DOHH2 (cell line): ENCODE measurements around the gene EIF4B.
A peak's percentile ranks its signal among the peaks of the same experiment; 100 is the strongest.

Source experiments
- H3F3A ChIP-seq: fragments of 200-600 bp; sonication (generic), shearing (Covaris generic); 2 replicates; pipeline ENCODE4 v1.6.0; 2016; ENCODE audit warnings: antibody characterized with exemption, mild to moderate bottlenecking; ENCODE audit not compliant: control insufficient read depth, insufficient read depth
- H3K27ac ChIP-seq: fragments of 200-600 bp; sonication (generic); 2 replicates; pipeline ENCODE4 v1.5.1; 2014; ENCODE audit warnings: low read depth, mild to moderate bottlenecking, low read length, moderate library complexity
- H3K27me3 ChIP-seq: fragments of 200-600 bp; sonication (generic); 2 replicates; pipeline ENCODE4 v1.6.1; 2014; ENCODE audit warnings: mild to moderate bottlenecking, low read length, mixed read lengths; ENCODE audit not compliant: control insufficient read depth
- H3K36me3 ChIP-seq: fragments of 200-600 bp; sonication (generic); 2 replicates; pipeline ENCODE4 v1.6.1; 2014; ENCODE audit warnings: mild to moderate bottlenecking, low read length, moderate library complexity, mixed read lengths; ENCODE audit not compliant: control insufficient read depth
- H3K4me1 ChIP-seq: fragments of 200-600 bp; sonication (generic); 2 replicates; pipeline ENCODE4 v1.6.1; 2014; ENCODE audit warnings: mild to moderate bottlenecking, low read length, mixed read lengths; ENCODE audit not compliant: control insufficient read depth
- H3K4me2 ChIP-seq: fragments of 200-600 bp; sonication (generic); 2 replicates; pipeline ENCODE4 v1.6.0; 2014; ENCODE audit warnings: mild to moderate bottlenecking, low read length, moderate library complexity
- H3K4me3 ChIP-seq: fragments of 200-600 bp; sonication (generic); 2 replicates; pipeline ENCODE4 v1.5.1; 2014; ENCODE audit warnings: mild to moderate bottlenecking, low read length, mixed read lengths
- H3K79me2 ChIP-seq: fragments of 200-600 bp; sonication (generic); 2 replicates; pipeline ENCODE4 v1.6.1; 2014; ENCODE audit warnings: mild to moderate bottlenecking, low read length, mixed read lengths; ENCODE audit not compliant: control insufficient read depth
- H3K9me2 ChIP-seq: fragments of 200-600 bp; sonication (generic); replicated peaks from 2 replicates; pipeline ENCODE4 v1.6.1; 2014; ENCODE audit warnings: mild to moderate bottlenecking, low read length, mixed read lengths; ENCODE audit not compliant: control insufficient read depth
- H3K9me3 ChIP-seq: fragments of 200-600 bp; sonication (generic); 2 replicates; pipeline ENCODE4 v1.6.1; 2014; ENCODE audit warnings: antibody characterized with exemption, low read length, mixed read lengths; ENCODE audit not compliant: control insufficient read depth, insufficient read depth
- H4K20me1 ChIP-seq: fragments of 200-600 bp; sonication (generic); 2 replicates; pipeline ENCODE4 v1.6.0; 2014; ENCODE audit warnings: low read depth, mild to moderate bottlenecking, antibody characterized with exemption, low read length, moderate library complexity; ENCODE audit not compliant: control insufficient read depth, insufficient read depth
- EZH2phosphoT487 ChIP-seq: fragments of 200-600 bp; sonication (generic); IDR thresholded peaks from 2 replicates; pipeline ENCODE4 v1.6.1; 2017; ENCODE audit warnings: borderline replicate concordance, mild to moderate bottlenecking, antibody characterized with exemption, low read length, moderate library complexity, mixed read lengths
- TF ChIP-seq, protein P1 (sequence below): fragments of 200-600 bp; sonication (generic); IDR thresholded peaks from one replicate; pipeline ENCODE4 v1.5.1; 2014; ENCODE audit warnings: antibody characterized with exemption, mild to moderate bottlenecking, low read depth, low read length; ENCODE audit not compliant: poor library complexity, severe bottlenecking

Gene EIF4B, protein sequence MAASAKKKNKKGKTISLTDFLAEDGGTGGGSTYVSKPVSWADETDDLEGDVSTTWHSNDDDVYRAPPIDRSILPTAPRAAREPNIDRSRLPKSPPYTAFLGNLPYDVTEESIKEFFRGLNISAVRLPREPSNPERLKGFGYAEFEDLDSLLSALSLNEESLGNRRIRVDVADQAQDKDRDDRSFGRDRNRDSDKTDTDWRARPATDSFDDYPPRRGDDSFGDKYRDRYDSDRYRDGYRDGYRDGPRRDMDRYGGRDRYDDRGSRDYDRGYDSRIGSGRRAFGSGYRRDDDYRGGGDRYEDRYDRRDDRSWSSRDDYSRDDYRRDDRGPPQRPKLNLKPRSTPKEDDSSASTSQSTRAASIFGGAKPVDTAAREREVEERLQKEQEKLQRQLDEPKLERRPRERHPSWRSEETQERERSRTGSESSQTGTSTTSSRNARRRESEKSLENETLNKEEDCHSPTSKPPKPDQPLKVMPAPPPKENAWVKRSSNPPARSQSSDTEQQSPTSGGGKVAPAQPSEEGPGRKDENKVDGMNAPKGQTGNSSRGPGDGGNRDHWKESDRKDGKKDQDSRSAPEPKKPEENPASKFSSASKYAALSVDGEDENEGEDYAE

DNA sequence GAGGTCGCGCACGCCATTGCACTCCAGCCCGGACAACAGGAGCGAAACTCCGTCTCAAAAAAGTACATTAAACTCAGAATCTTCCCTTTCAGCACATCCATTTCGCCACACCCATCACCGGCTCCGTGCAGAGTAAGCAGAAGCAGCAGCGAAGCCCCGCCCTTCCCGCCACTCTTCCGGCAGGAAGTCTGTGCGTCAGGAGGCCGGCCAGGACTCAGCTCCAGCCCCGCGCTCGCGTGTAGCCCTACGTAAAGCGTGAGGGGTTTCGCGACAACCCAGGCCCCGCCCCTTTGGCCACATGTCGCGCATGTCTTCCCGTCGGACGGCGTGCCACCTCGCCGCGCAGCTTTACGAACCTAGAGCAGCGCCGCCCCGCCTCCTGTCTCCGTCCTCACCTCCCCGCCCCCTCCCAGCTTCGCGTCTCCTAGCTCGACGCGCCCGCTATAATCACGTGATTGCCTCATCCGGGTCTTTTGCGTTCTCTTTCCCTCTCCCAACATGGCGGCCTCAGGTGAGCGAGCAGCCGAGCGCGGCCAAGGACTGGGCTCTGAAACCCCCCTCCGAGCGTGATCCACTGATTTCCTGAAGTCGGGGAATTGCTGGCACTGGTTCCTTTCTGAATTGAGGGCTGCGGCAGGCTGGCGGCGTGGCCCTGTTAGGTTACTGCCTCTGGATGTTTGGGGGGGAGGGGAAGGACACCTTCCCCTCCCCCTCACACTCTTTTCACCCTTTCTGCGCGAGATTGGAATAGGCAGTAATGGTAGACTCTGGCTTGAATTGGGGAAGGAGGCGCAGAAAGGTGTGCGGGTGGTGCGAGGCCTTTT lies at the start of gene EIF4B:
Gene EIF4B, plus strand, starts transcription at position 471 of the 824 bp plus-strand sequence. Its CDS starts 28 bp downstream, at position 499.
- Histone ChIP-seq H3K79me2 (peaks cover 58% of the 10 kb centered on the region), H4K20me1 (no peaks in the 10 kb centered on the region; the same call in none of the 2 replicates), H3K9me2 (no peaks in the 10 kb centered on the region), H3K36me3 (peaks cover 47% of the 10 kb centered on the region), H3F3A (peaks cover 17% of the 10 kb centered on the region), H3K9me3 (no peaks in the 10 kb centered on the region), H3K4me1 (peaks cover 45% of the 10 kb centered on the region), H3K27me3 (no peaks in the 10 kb centered on the region), H3K4me3 (peak within 1 kb of the TSS; percentile 91), H3K4me2 (peak within 1 kb of the TSS; percentile 93), H3K27ac (peak within 1 kb of the TSS; percentile 88)
- TF ChIP-seq EZH2phosphoT487 = no peak

DNA sequence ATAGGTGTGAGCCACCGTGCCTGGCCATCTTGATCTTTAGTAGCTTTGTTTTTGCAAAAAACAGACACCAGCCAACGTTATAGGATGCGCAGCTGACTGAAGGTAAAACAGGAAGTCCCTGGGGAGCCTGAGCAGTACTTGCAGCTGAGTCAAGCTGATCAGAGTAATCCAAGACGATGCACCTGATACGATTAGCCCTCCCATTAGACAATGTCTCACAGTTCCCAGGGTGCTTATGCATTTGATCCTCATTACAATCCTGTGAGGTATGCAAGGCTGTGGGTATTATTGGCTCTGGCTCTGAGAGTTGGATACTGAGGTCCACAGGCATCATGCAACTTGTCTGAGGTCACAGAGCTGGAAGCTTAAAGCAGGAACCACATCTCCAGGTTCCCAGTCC lies 49.3 kb upstream of the EIF4B start:
- no peak overlapping the region for H3K27ac ChIP-seq
- H3K27me3 ChIP-seq = no peaks in the 10 kb centered on the region
- H4K20me1 ChIP-seq = no peaks in the 10 kb centered on the region
- H3K4me2 ChIP-seq = no peak overlapping the region
- H3K4me3 ChIP-seq = no peak overlapping the region
- H3K9me3 ChIP-seq = no peaks in the 10 kb centered on the region
- TF ChIP-seq EZH2phosphoT487 = no peak
- TF ChIP-seq, protein P1, sequence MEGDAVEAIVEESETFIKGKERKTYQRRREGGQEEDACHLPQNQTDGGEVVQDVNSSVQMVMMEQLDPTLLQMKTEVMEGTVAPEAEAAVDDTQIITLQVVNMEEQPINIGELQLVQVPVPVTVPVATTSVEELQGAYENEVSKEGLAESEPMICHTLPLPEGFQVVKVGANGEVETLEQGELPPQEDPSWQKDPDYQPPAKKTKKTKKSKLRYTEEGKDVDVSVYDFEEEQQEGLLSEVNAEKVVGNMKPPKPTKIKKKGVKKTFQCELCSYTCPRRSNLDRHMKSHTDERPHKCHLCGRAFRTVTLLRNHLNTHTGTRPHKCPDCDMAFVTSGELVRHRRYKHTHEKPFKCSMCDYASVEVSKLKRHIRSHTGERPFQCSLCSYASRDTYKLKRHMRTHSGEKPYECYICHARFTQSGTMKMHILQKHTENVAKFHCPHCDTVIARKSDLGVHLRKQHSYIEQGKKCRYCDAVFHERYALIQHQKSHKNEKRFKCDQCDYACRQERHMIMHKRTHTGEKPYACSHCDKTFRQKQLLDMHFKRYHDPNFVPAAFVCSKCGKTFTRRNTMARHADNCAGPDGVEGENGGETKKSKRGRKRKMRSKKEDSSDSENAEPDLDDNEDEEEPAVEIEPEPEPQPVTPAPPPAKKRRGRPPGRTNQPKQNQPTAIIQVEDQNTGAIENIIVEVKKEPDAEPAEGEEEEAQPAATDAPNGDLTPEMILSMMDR = no peak
- no peaks in the 10 kb centered on the region for H3K79me2 ChIP-seq
- H3K36me3 ChIP-seq = no peaks in the 10 kb centered on the region
- no peaks in the 10 kb centered on the region for H3K9me2 ChIP-seq
- no peaks in the 10 kb centered on the region for H3F3A ChIP-seq
- peaks cover 4% of the 10 kb centered on the region for H3K4me1 ChIP-seq

DNA sequence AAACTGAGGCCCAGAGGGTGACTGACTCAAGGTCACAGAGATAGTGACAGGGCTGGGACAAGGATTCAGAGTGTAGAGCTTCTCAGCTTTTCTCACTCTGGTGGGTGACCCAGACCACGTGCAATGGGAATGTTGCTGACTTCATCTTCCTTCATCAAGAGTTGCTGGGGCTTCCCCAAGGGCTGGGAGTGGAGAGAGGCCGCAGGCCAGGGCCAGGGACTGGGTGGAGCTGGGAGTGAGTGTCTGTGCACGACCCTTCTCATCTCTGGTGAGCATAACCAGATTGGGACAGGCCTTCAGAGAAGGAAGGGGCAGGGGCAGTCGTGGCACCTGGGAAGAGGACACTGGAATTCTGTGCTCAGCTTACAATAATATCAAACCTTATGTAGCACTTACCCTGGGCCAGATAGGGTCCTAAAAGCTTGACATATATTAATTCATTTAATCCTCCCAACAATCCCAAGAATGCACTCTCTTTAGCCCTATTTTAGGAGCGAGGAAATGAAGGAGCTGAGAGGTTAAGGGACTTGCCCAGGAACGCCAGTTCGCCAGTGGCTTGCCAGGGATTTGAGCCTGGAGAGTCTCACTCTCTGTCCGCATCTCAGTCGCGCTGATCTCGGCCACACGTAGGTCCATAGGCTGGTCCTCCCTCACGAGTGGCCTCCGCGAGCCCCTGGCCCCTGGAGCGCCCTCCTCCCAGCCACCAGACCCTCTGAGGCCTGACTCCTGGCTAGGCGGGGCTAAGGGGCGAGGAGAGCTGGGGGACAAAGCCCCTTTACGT lies 41.5 kb upstream of the EIF4B start:
- no peak for TF ChIP-seq EZH2phosphoT487
- TF ChIP-seq, protein P1 = no peak
- Histone ChIP-seq H3K27ac (no peak overlapping the region), H3K4me2 (no peak overlapping the region)

More for the DNA sequence above, 41.5 kb upstream of the EIF4B start:
- Histone ChIP-seq H4K20me1 (no peaks in the 10 kb centered on the region), H3K79me2 (no peaks in the 10 kb centered on the region), H3F3A (no peaks in the 10 kb centered on the region), H3K36me3 (no peaks in the 10 kb centered on the region), H3K9me3 (no peaks in the 10 kb centered on the region), H3K4me1 (no peaks in the 10 kb centered on the region), H3K27me3 (no peaks in the 10 kb centered on the region), H3K4me3 (no peak overlapping the region), H3K9me2 (no peaks in the 10 kb centered on the region)
